ENCODE measurements around the gene MT3. TPM values are rescaled to one million over a fixed set of nuclear protein-coding genes. Genes with fewer than 3 reads are reported as not detected.

The MT3 gene
- polyA plus RNA-seq (ENCODE audit: insufficient read length): 19.1 TPM

DNA sequence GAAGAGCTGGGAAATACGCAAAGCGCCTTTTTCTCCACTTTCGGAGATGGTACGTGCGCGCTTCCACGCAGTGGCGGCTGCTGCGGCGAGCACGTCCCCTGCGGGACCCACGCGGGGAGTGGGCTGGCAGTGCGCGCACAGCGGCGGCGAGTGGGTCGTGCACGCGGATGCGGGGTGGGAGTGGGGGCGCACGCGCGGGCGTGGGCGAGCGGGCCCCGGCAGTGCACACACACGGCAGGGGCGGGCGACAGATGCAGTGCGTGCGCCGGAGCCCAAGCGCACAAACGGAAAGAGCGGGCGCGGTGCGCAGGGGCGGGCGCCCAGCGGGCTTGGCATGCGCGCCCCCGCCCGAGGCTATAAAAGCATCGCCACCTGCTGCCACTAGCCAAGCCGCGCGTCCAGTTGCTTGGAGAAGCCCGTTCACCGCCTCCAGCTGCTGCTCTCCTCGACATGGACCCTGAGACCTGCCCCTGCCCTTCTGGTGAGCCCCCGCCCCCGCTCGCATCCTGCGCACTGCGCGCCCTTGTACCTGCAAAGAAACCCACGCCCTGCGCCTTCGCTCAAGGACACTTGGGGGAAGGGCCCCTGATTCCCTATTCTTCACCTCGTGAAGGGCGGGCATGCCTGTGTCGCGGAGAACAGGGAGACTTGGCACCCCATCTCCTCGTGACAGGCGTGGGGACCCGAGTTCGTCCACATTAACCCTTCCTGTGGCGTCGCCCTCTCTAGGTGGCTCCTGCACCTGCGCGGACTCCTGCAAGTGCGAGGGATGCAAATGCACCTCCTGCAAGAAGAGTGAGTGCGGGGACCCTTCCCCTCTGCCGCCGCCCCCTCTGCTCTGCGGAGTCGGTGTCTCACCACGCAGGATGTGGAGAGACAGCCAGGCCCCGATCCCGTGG lies at the start of gene MT3:
Gene MT3 (plus strand): TSS at position 388 of the 899 bp plus-strand sequence. CDS start 63 bp downstream, at position 451.
- DNase-seq (ENCODE audit: low read depth): no peak

DNA sequence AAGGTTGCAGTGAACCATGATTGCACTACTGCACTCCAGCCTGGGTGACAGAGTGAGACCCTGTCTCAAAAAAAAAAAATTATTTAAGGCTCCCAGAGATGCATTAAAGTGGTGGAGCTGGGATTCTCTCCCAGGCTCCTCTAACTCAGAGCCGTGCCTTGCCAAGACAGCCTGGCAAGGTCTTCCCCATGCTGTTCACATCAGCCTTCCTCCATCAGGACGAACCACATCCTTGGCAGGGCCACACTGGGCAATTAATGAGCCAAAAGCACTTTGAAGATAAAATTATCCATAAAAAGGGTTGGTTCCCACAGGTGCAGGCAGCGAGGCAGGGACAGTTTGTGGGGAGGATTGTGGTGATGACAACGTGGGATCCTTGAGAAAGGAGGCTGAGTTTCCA lies 49.7 kb upstream of the MT3 start:
- no peak for DNase-seq (ENCODE audit: low read depth)

DNA sequence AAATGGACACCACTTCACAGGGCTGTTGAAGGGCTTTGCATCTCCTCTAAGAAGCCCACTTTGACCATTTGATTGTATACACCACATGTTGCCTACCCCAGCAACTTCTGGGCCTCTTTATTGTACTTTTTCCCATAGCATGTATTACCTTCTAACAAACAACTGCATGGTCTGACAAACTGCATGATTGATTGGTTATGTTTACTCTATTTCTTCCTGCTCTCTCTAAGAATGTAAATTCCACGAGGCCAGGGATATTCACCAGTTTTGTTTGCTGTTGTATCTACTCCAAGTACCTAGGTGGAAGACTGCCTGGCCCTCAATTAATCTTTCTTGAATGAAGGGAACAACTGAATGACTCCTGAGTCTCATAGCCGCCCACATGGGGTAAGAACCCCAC lies 47.3 kb upstream of the MT3 start:
- DNase-seq (ENCODE audit: low read depth): no peak

DNA sequence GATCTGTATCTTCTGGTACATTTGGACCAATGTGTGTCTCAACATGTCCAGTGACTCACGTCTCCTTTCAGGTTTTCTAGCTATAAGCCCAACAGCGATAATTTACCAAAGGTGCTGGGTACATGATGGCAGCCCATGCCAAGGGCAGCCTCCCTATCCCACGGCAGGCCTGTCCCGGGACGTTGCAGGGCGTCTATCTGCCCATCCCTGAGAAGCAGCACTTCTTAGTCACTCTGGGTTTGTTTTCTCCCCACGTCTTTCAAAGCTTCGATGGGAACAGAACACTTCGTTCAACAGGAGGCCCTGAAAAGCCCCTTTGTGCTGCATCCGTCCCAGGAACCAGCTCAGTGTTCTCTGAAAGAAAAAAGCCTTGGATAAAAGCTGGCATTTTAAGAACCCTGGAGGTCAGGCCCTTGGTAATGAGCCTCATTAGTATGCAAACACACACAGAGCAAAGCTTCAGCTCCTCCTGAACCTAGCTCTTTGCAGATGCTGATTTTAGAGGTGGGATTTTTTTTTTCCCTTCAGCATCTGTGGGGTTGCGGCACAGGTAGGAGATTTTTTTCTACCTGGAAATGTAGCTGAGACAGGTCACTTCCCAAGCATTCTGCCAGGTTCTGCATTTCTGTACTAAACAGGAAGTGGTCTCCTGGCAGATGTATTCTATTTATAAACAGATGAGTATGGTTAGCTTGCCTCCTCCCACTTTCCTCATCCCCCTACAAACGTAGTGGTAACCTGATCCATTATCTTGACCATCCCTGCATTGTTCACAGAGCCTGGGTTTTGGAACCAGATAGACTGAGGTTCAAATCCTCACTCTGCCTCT lies 42.0 kb upstream of the MT3 start:
- DNase-seq (ENCODE audit: low read depth): no peak

DNA sequence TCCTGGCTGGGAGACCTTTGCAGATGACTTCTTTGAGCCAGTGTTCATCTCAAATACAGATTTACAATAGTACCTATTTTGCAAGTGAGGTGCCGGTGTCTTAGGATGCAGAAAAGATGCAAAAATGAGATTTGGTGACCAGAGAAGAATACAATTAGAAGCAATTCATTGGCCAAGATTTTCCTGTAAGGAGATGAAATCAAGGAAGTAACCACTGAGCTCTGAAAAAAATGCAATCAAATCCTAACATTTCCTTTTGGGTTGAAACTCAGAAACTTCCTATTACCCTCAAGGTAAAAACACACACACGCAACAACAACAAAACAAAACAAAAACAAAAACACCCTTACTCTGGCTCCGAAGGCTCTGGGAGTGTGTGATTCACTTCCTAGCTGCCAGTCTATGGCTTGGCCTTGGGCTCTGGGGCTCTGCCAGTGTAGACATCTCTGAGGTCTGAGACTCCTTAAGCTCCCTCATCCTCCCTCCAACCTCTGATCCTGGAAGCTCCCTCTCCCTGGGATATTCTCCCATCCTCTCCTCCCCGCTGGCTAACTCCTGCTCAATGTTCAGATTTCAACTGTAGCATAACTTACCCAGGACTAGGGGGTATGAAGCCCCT lies 41.3 kb upstream of the MT3 start:
- DNase-seq (ENCODE audit: low read depth): no peak

DNA sequence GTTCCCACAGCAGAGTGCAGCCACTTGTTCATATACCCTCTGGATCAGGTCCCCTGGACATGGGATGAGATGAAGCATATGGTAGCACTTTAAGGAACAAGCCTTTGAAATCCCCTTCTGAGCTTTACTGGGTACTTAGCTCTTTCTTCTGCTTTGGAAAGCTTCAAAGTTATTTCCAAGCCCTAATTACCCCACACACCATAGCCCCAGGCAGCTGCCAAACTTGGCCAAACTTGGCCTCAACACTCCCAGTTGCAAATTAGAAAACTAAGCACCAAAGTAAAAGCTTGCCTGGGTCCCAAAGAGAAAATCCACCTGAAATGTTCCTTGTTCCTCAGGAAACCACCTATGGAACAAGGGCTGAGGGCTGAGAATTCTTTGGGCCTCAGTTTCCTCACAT lies 40.2 kb upstream of the MT3 start:
- DNase-seq (ENCODE audit: low read depth): no peak

DNA sequence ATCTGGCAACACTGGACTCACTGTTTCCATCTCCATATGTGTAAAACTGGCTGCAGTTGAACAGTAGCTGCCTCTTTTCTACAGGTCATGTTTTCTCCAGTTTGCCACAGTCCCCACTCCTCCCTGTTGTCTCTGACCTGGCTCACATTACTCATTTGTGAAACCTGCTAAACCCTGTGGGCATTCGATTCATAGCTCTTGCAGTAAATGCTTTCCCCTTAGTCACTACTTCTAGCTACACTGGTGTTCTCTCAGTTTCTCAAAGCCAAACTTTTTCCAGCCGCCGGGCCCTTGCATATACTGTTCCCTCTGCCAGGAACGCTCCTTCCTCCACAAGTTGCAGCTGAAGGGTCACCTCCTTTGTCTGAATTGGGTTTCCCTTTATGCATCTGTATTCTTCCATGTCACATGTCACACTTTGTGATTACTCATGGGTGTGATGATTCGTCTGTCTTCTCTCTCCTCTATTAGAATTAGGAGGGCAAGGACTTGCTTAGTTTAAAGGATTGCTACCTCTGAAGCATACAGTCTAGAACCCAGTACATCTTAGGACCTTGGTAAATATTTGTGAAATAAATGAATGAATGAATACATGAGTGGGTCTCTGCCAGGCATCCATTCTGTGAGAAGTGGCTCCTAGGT lies 39.5 kb upstream of the MT3 start:
- no peak for DNase-seq (ENCODE audit: low read depth)

DNA sequence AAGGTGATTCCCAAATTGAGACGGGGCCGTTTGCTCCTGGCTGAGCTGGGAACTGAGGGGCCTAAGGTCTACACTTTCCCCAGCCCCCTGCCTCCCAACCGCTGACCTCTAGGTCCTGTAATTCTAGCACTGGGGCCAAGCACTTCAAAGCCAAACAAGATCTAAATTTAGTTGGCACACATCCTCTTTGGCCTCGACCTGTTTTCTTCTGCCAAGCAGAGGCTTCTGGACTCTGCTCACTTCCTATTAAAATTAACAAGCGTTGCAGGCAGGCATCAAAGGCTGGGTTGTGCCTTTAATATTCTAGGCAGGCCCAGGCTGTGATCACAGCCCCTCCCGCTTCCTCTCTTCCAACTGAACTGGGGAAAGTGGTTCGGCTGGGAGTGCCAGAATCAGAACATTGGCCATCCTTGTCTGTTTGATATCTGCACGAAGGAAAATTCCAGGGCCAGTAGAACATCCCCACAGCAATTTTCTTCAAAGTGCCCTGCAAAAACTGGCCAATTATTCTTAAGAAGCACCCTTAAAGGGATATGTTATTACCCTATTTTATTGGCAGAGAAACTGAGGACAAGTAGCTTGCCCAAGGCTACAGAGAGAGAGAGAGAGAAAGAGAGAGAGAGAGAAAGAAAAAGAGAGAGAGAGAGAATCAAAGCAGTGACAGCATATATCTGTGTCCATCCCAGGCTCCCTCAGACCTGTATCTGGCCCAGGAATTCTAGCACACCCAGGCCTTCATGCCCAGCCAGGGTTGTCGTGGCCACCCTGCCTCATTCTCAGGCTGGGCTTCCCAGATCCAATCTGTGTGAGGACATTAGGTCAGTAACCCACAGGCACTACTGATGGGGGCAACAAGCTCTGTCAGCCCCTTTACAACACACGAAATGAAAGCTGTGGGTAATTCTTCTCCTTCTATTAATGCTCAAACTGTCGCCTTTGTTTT lies 37.3 kb upstream of the MT3 start:
- DNase-seq (ENCODE audit: low read depth): no peak

DNA sequence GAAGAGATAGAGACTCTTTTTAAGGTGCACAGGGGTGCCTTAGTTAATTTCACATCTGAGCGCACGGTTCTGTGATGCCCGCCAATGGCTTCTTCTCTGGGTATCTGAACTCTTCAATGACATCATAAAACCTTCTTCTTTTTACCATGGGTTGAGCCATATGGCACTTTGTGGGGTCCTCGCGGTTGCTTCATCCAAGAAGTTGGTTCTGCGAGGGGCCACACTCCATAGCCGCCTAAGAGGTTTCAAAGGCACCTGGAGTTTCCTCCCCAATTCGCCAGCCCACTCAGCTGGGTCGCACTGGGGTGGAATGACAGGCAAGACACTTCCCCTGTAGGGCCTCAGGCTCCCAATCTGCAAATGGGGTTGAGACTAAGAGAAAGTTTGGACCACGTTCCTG lies 34.9 kb upstream of the MT3 start:
- no peak for DNase-seq (ENCODE audit: low read depth)

DNA sequence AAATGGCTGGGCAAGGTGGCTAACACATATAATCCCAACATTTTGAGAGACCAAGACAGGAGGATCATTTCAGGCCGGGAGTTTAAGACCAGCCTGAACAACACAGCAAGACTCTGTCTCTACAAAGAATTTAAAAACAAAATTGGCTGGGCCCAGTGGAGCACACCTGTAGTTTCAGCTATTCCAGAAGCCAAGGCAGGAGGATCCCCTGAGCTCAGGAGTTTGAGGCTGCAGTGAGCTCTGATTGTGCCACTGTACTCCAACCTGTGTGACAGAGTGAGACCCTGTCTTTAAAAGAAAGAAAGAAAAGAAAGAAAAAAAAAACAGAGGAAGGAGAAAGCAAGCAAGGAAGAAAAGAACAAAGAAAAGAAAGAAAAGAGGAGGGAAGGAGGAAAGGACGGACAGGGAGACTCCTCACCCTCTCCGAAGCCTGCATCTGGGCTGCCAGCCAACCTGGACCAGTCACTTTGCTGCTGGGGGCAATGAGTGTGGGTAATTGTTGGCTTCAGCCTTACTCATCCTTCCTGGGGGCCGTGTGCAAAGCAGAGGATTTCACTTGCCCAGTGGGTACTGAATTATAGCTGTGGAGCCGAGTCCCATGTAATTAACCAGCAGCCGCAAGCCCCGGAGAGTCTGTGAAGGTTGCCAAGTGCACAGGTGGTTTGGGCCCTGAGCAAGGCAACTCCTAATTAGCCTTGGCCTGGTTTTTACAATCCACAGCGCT lies 31.1 kb upstream of the MT3 start:
- DNase-seq (ENCODE audit: low read depth): no peak

DNA sequence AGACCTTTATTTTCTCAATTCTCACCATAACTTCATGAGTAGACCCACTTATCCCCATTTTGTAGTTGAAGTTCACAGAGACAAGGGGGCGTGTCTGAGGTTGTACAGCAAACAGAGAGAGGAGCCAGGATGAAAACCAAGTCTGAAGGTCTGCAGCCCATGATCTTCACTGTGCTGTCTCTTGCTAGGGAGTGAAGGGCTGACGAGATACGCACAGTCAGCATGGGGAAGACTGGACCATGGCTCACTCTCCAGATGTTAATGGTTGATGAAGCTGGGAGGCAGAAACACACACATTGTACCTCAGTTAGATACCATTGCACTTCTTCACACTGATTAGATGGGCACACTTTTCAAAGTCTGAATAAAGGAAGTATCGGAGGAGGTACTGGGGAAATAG lies 30.2 kb upstream of the MT3 start:
- DNase-seq (ENCODE audit: low read depth): no peak

DNA sequence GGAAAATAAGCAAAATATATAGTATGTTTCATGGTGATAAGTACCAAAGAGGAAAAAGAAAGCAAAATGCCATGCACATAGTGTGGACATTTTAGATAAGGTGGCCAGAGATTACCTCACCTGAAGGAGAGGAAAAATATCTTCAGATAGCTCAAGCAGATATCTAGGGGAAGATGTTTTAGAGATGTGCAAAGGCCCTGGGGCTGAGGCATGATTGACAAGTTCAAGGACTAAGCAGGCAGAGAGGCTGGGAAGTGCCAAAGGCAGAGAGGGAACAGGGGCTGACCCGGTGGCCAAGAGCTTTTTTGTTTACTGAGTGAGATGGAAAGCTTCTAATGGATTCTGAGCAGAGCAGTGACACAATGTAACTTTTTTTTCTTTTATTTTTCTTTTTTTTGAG lies 28.9 kb upstream of the MT3 start:
- no peak for DNase-seq (ENCODE audit: low read depth)

DNA sequence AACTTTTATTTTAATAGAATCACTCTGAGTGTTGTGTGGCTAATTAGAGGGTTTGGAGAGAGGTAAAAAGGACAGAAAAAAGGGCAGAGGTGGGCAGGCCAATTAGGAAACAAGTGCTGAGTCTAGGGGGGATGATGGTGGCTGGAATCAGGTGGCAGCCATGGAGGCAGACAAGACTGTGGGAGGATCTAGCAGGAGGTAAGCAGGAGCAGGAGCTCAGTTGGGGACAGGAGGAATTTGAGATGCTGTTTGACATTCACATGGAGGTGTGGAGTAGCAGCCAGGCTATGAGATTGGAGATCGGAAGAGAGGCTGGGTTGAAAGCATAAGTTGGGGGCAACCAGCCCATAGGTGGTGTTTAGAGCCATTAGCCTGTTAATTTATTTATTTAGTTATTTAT lies 28.2 kb upstream of the MT3 start:
- no peak for DNase-seq (ENCODE audit: low read depth)

DNA sequence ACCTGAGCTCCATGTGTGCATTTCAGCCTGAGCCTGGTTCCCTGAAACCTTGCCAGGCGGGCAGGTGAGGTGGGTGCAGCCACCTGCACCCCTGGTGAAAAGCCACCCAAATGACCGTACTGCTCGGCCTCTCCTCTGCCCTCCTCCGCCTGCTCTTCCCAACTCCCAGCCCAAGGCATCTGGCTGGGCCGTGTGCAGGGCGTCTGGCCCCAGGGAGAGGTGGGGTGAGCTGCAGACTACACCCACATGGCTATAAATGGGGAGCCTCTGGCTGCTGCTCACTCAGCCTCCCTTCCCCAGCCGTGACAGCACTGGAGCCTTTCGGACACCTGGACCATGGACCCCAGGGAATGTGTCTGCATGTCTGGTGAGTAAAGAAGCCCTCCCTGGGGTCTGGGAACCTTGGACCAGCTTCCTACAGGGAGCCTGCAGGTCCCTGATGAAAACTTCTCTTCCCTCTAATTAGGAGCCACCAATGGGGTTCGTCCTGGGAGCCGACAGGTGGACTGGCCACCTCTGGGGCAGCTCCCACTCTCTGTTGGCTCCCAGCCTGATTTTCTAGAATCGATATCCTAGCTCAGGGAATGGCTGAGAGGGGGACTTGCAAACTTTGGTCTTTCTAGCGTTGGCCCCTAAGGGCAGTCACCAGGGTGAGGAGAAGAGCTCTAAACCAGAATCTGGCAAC lies 24.4 kb upstream of the MT3 start, which contains the start of gene MT4:
Gene MT4 (plus strand): TSS at position 281 of the 685 bp plus-strand sequence. CDS start 56 bp downstream, at position 337.
- no peak for DNase-seq (ENCODE audit: low read depth)

DNA sequence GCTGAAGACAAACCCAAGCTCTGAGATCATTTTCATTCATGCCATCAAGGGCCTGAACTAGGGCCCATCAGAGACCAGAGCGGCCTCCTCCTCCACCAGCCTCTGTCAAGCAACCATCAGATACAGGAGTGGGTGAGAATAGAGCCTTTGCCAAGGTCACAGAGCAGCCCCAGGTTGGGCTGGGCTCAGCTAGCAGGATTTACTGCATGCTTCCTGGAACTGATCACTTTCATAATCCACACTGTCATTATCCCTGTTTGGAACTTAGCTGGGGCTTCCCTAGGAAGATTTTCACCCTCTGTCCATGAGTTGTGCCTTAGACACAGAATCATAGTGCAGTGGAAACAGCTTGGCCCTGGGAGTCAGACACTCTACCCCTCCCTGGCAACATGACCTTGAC lies 19.4 kb upstream of the MT3 start:
- no peak for DNase-seq (ENCODE audit: low read depth)

DNA sequence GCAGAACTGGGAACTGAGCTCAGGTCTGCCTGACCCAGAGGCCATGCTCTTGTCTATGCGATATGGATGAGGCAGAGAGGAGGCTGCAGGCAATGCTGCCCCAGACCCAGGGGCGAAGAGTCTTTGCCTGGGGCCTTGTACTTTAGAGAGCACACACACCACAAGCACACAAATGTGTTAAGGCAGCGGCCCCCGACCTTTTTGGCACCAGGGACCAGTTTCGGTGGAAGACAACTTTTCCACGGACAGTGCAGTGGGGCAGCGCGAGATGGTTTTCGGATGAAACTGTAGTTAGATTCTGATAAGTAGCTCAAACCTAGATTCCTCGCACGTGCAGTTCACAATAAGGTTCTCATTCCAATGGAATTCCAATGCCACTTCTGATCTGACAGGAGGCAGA lies 17.8 kb upstream of the MT3 start:
- DNase-seq (ENCODE audit: low read depth): no peak

DNA sequence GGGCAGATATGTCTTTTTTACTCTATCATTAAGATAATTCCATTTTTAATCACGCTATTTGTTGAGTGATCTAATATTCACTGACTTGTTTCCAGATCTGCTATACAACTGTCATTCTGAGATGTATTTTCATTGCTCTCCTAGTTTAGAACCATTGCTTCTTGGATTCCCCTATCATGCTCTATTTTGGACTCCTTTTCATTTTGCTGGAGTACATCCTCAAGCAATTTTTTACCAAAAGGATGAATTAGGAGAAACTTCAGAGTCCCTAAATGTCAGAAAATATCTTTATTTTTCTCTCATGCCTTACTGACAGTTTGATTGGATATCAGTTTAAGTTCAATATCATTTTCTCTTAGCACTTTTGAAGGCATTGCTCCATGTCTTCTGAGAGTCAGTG lies 14.7 kb upstream of the MT3 start:
- DNase-seq (ENCODE audit: low read depth): no peak

DNA sequence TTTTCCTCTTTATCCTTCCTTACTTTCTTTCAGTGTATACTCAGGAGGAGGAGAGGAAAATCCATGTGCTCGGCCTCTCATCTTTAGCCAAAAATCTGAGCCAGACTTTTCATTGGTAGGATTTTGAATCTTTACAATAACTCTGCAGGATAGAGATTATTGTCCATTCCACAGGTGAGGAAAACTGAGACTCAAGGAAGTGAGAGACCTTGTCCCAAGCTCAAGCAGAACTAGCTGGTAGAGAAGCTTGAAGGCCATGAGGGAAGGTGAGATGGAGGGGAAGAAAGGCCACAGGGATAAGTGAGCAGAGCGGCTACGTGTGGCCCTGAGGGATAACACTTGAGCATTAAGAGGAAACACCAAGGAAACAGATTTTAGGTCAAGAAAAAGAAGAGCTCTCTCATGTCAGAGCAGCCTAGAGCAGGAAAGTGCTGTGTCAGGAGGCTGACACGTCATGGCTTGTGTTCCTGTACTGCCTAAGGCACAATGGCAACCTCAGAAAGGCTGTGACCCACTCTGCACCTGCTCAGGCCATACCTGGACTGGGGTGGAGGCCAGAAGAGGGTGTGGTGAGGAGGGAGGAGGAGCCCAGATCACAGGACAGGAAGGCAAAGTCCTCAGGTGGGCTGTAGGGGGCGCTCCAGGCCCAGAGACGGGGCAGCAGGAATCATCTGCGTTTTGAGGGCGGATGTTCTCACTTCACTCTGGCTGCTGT lies 12.6 kb upstream of the MT3 start:
- no peak for DNase-seq (ENCODE audit: low read depth)

DNA sequence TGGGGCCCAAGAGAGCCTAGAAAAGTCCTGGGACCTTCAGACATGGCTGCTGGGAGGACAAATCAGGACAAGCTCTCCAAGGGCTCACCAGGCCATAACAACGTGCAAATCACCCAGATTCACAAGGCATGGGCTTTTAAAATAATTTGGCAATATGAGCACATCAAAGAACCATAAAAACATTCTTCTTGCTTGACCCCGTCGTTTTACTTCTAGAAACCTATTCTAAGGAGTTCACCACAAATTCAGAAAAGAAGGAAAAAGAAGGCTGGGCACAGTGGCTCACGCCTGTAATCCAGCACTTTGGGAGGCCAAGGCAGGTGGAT lies 12.1 kb upstream of the MT3 start:
- no peak for DNase-seq (ENCODE audit: low read depth)

Measured in forelimb muscle (tissue), 1 donor.